Gastroesophageal sphincter (tissue), 4 donors: Measurements from ENCODE around the gene PDZD2. TPM values are rescaled to one million over a fixed set of nuclear protein-coding genes. Genes with fewer than 3 reads are reported as not detected.
A peak's percentile ranks its signal among the peaks of the same experiment; 100 is the strongest.

ENCODE experiments used
- ATAC-seq: fragments of 150-250 bp; one replicate; pipeline ENCODE4 v1.9.1; 2016; ENCODE audit warnings: mild to moderate bottlenecking, moderate library complexity
- H3K27ac ChIP-seq, 4 donors: fragments of 200-600 bp; sonication (generic) in 3 of 4; 1 replicate in 3 of 4; 2 replicates in 1 of 4; pipeline ENCODE4 v1.5.1; 2016 to 2019
- H3K27me3 ChIP-seq: fragments of 200-600 bp; sonication (generic); one replicate; pipeline ENCODE4 v1.5.1; 2019
- H3K36me3 ChIP-seq, 2 donors: fragments of 200-600 bp; sonication (generic); one replicate each; pipeline ENCODE4 v1.5.1; 2019; ENCODE audit warnings: control low read depth in 1 of 2
- H3K4me1 ChIP-seq, 3 donors: fragments of 200-600 bp; sonication (generic); 1 replicate in 2 of 3; 2 replicates in 1 of 3; pipeline ENCODE4 v1.5.1; 2016 to 2019; ENCODE audit warnings: control low read depth in 2 of 3
- H3K4me3 ChIP-seq, 2 donors: fragments of 200-600 bp; sonication (generic); one replicate each; pipeline ENCODE4 v1.5.1; 2019; ENCODE audit warnings: mild to moderate bottlenecking in 1 of 2, moderate library complexity in 1 of 2
- H3K9me3 ChIP-seq, 3 donors: fragments of 200-600 bp; sonication (generic); one replicate each; pipeline ENCODE4 v1.5.1; 2017 to 2019; ENCODE audit warnings: control low read depth in 2 of 3
- EP300 ChIP-seq: sonication (generic); formaldehyde crosslinking; IDR thresholded peaks from one replicate; pipeline ENCODE4 v1.6.1; 2017; ENCODE audit warnings: antibody characterized with exemption, mild to moderate bottlenecking
- POLR2A ChIP-seq, 2 donors: fragments of 450-650 bp; IDR thresholded peaks; one replicate each; pipeline ENCODE4 v1.6.1; 2017; ENCODE audit warnings: antibody characterized with exemption in 2 of 2, mild to moderate bottlenecking in 2 of 2, moderate library complexity in 1 of 2
- POLR2AphosphoS5 ChIP-seq: sonication (generic); formaldehyde crosslinking; IDR thresholded peaks from one replicate; pipeline ENCODE4 v1.6.1; 2017; ENCODE audit warnings: antibody characterized with exemption
- WGBS, 2 donors: methylation state at CpG; one replicate each; pipeline ENCODE4 v1.1.5; 2018; ENCODE audit warnings: low coverage in 1 of 2; 5-methylcytosine and 5-hydroxymethylcytosine counted together
- total RNA-seq, 4 donors: library from RNA; depleted of rRNA; stranded (reverse); fragments of >200 nt; gene quantifications; one replicate each; pipeline ENCODE4 v1.1.0, GENCODE V29; 2016
- TF ChIP-seq, protein P1 (sequence below), 4 experiments: fragments of 200-600 bp in 2 of 4; fragments of 450-650 bp in 2 of 4; sonication (generic) in 1 of 4; IDR thresholded peaks; one replicate each; pipeline ENCODE4 v1.5.1; 2017 to 2019; ENCODE audit warnings: antibody characterized with exemption in 4 of 4, mild to moderate bottlenecking in 2 of 4, moderate library complexity in 2 of 4

Gene PDZD2
- total RNA-seq, 4 donors from 2014 or later: 8.6 to 19.4 (median 14.0) TPM

DNA sequence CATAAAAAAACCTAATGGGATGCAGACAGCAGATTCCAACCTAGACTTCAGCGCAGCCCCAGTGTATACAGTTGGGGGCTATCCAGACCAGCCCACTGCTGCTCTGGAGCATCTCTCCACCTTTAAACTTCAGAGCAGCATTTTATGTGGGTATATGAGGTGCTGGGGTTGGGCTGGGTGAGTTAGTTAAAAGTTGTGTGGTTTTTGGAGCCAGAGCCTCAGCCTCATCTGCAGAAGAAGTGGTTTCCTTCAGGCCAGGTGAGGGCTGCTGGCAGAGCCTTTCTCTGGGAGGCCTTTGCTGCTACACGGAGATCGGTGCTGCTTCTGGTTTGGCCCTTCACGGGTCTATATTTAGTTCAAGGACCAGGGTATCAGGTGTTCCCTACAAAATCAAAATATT, 228.3 kb downstream of the PDZD2 start:
- Histone ChIP-seq H3K9me3 (no peaks in the 10 kb centered on the region), H3K4me3 (no peak overlapping the region), H3K27ac (no peak overlapping the region), H3K36me3 (no peaks in the 10 kb centered on the region), H3K27me3 (peaks cover 15% of the 10 kb centered on the region), H3K4me1 (no peaks in the 10 kb centered on the region)
- TF ChIP-seq POLR2AphosphoS5: no peak
- TF ChIP-seq EP300: no peak
- no peak for TF ChIP-seq POLR2A (IDR thresholded peaks at IDR 0.05)
- TF ChIP-seq, protein P1, sequence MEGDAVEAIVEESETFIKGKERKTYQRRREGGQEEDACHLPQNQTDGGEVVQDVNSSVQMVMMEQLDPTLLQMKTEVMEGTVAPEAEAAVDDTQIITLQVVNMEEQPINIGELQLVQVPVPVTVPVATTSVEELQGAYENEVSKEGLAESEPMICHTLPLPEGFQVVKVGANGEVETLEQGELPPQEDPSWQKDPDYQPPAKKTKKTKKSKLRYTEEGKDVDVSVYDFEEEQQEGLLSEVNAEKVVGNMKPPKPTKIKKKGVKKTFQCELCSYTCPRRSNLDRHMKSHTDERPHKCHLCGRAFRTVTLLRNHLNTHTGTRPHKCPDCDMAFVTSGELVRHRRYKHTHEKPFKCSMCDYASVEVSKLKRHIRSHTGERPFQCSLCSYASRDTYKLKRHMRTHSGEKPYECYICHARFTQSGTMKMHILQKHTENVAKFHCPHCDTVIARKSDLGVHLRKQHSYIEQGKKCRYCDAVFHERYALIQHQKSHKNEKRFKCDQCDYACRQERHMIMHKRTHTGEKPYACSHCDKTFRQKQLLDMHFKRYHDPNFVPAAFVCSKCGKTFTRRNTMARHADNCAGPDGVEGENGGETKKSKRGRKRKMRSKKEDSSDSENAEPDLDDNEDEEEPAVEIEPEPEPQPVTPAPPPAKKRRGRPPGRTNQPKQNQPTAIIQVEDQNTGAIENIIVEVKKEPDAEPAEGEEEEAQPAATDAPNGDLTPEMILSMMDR (IDR thresholded peaks at IDR 0.05): no peak
- no peak for ATAC-seq
- WGBS, 2 donors: 94% methylated on average over 3 of the region's 4 CpGs; no CpG with 5 or more reads in 1 of the 2 donors

DNA sequence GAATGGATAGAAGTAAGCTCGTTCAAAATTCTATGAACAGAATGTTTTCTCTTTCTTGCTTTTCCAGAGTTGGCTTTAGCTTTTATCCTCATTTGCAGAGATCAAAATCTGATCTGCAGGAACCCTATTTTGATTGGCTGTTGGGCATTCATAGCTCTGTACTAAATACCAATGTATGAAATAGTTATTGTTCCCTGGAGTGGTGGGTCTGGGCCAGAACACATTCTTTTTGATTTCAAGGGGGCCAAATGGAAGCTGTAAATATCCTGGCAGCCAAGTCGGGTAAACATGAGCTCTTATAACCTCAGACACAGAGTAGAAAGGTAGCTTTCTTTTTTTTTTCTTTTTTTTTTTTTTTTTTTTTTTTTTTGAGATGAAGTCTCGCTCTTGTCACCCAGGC, 241.5 kb downstream of the PDZD2 start:
- Histone ChIP-seq H3K27ac (no peak overlapping the region), H3K27me3 (no peaks in the 10 kb centered on the region), H3K9me3 (no peaks in the 10 kb centered on the region), H3K36me3 (no peaks in the 10 kb centered on the region), H3K4me1 (no peaks in the 10 kb centered on the region), H3K4me3 (no peak overlapping the region)
- WGBS, 2 donors: 77 to 89% methylated on average over 2 of the region's 3 CpGs
- ATAC-seq: peak; percentile 39
- TF ChIP-seq POLR2AphosphoS5 (no peak), EP300 (no peak), POLR2A (IDR thresholded peaks at IDR 0.05) (no peak)
- TF ChIP-seq, protein P1 (IDR thresholded peaks at IDR 0.05): no peak

DNA sequence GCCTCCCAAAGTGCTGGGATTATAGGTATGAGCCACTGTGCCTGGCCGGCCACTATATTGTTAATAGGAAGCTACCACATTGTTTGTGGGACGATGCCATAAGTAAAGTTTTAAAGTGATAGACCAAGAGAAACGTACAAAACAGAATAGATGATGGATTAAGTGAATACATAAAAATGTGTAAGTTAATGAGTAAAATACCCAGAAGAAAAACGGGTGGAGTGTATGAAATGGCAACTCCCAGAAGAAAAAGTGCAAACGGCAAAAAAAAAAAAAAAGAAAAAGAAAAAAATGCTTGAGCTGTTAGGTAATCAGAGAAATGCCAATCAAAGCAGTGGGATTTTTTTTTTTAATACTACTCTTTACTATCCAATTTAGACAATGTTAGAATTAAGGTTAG, 246.0 kb downstream of the PDZD2 start:
- 81 to 83% methylated on average over 2 to 5 of the region's 5 CpGs for WGBS, 2 donors
- Histone ChIP-seq H3K4me1 (peaks cover 0 to 21% (median 0%) of the 10 kb centered on the region in 3 donors), H3K9me3 (no peaks in the 10 kb centered on the region), H3K36me3 (no peaks in the 10 kb centered on the region), H3K27ac (no peak overlapping the region), H3K27me3 (no peaks in the 10 kb centered on the region), H3K4me3 (no peak overlapping the region)
- ATAC-seq: no peak
- TF ChIP-seq, protein P1 (IDR thresholded peaks at IDR 0.05): no peak
- TF ChIP-seq POLR2AphosphoS5 (no peak), POLR2A (IDR thresholded peaks at IDR 0.05) (no peak), EP300 (no peak)

DNA sequence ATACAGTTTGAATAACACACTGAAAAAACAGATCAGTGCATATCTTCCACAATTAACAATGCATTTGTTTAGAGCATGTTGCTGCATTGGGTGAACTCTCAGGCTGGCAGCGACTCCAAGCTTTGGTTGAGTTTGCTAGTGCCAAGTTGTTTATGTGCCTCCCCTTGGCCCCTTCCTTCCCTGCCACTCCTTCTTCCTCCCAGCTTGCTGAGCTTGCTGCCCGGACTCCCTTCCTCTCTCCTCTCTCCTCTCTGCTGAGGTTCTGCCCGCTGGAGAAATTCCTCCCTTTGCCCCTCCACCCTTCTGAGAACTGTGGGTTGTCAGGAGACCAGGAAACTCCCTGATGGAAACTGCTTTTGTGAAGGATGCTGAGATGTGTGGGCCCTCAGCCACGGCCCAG, 247.3 kb downstream of the PDZD2 start:
- no peak for TF ChIP-seq POLR2AphosphoS5
- TF ChIP-seq, protein P1 (IDR thresholded peaks at IDR 0.05): no peak
- TF ChIP-seq EP300: no peak
- no peak for TF ChIP-seq POLR2A (IDR thresholded peaks at IDR 0.05)
- H3K4me1 ChIP-seq: peaks cover 0 to 30% (median 0%) of the 10 kb centered on the region in 3 donors
- H3K9me3 ChIP-seq: no peaks in the 10 kb centered on the region
- H3K27me3 ChIP-seq: no peaks in the 10 kb centered on the region
- no peak for ATAC-seq
- H3K4me3 ChIP-seq: no peak overlapping the region
- H3K27ac ChIP-seq: no peak overlapping the region
- WGBS, 2 donors: 41 to 83% methylated on average over 2 to 3 of the region's 4 CpGs
- H3K36me3 ChIP-seq: no peaks in the 10 kb centered on the region

DNA sequence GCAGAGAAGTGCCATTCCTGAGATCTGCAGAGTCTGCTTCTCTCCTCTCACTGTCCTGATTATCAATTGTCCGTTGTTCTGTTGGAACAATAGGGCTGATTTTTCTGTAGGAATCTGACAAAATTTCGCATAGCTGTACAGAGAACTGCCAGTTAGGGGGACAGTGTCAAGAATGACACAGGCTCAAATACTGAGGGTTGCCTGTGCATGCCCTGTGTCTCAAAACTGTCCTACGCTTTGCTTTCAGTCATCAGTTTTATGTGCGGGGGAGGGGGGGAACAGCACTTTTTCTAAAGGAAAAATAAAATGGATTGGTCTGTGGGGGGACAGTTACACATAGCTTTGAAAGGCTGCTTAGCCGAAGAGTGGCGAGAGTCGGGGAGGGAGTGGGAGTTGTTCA, 248.6 kb downstream of the PDZD2 start:
- Histone ChIP-seq H3K4me3 (no peak overlapping the region), H3K27me3 (no peaks in the 10 kb centered on the region), H3K27ac (peak overlapping the region in 2 of 4 donors; percentile 25 to 31), H3K9me3 (no peaks in the 10 kb centered on the region), H3K36me3 (no peaks in the 10 kb centered on the region), H3K4me1 (peaks cover 0 to 30% (median 0%) of the 10 kb centered on the region in 3 donors)
- 82 to 97% methylated on average over 5 to 6 of the region's 7 CpGs for WGBS, 2 donors
- ATAC-seq: no peak
- TF ChIP-seq POLR2A (IDR thresholded peaks at IDR 0.05) (no peak), POLR2AphosphoS5 (no peak), EP300 (no peak)
- TF ChIP-seq, protein P1 (IDR thresholded peaks at IDR 0.05): no peak
